DLD1 (cell line): ENCODE data around the gene RAB30.

Experiments
- in situ Hi-C: cut with HindIII; loops from 2 replicates; pipeline ENCODE4 v1.10.0; 2017; ENCODE audit warnings: low sequenced_read_pairs

Gene RAB30

GRCh38 chr11:83070731-83071566 lies 748 bp downstream of the RAB30 start:
- in situ Hi-C loops: no loop called here

DNA sequence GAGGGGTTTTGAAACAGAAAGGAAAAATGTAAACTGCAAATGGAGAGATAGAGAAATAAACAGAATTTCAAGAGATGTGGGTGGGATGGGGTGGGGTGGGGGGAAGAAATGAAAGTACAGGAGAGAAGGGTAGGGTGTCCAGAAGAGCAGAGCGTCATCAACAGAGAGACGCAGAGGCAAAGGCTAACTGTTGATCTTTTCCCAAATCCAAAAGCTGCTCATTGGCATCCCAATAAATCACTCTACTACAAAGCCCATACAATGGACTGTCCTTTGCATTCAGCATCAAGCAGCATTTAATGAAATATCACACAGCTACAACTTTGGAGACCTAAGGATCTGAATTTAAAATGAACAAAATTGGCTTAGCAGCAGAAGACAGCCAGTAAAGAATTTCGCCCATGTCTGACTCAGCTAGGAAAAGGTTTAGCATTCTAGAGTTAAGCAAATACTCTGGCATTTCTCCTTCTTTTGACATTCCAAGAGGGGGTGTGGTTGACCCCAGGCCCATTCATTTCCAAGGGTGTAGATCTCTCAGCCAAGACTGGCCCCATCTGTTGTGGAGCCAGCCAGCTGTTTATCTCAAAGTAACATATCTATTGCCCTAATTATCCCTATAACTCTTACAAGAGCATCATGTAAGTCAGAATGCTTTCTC lies 1.5 kb downstream of the RAB30 start:
- in situ Hi-C loops: no loop called here

DNA sequence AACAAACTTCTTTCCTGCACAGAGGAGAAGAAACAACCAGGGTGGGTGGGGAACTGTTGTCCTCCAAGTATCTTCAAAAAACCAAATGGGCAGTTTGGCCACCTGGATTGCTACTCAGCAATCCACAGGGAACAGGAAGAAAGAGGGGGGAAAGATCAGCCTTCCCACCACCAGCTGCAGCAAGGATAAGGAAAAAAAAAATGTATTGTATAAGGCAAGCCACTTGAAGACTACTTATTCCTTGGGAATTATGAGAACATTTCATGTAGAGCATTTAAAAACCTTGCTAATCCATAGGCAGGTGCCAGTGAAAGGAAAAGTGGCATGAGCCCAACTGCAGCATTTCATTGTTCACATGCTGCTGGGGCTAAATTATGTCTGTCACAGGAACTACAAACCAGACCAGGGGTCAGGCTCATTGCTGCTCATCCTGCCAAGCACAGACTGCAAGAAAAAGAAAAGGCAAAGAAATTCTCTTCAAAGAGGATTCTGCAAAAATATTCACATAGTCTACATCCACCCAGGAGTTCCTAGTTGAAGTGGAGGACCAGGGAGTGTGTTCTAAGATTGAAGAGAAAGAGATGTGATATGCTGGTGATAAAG lies 2.2 kb downstream of the RAB30 start:
- in situ Hi-C loops: no loop called here

- in situ Hi-C loops: no loop called here
These were observed 3.1 kb downstream of the RAB30 start for GRCh38 chr11:83068568-83068967.

DNA sequence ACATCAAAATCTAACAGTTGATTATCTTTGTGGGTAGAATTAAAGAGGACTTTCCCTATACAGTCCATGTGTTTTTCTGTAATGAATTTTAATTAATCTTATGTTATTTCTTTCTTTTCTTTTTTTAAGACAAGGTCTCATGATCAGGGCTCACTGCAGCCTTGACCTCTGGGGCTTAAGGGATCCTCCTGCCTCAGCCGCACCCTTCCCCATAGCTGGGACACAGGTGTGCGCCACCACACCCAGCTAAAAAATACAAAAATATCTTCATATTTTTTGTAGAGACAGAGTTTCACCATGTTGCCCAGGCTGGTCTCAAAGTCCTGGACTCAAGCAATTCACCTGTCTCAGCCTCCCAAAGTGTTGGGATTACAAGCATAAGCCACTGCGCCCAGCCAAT lies 7.7 kb downstream of the RAB30 start:
- in situ Hi-C loops: no loop called here

DNA sequence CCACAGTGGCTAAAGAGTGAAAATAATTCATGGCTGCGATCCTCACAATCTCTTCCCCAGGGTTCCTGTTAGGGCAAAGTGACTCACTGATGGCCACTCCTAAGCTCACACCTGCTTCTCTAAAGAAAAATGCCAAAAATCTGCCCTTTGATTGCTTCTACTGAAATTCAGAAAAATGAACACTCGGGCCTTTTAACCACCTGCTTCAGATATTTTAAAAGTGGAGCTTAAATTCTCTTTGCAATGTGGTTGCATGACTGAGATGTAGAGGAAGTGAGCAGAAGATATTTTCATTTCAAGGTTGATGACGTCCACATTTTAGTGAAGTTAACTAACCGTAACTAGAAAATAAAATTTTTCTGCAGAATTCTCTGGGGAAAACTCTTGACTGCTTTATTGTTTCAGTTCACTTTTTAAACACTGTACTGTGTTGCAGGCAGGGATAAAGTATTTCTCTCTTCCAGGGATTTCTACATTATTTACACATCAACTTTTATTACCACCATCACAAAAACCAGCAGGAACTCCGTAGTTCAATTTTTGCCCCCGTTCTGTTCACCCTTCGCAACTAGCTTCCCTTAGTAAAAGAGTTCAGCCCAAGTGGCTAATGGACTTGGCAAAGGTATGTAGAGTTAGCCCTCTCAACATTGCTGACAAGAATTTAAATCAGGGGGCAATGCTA lies 8.5 kb downstream of the RAB30 start:
- in situ Hi-C loops: no loop called here

- in situ Hi-C loops: no loop called here
These were observed 9.8 kb downstream of the RAB30 start for GRCh38 chr11:83061883-83062282.

DNA sequence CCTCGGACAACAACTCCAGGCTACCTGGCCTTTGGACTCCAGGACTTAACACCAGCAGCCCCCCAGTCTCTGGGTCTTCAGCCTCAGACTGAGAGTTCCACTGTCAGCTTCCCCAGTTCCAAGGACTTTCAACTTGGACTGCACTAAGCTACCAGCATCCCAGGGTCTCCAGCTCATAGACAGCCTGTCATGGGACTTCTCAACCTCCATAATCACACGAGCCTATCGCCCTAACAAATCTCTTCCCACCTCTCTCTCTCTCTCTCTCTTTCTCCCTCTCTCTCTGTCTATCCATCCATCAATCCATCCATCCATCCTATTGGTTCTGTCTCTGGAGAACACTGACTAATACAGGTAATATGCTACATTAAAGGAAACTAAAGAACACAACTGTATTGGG lies 10.7 kb downstream of the RAB30 start:
- in situ Hi-C loops: no loop called here

DNA sequence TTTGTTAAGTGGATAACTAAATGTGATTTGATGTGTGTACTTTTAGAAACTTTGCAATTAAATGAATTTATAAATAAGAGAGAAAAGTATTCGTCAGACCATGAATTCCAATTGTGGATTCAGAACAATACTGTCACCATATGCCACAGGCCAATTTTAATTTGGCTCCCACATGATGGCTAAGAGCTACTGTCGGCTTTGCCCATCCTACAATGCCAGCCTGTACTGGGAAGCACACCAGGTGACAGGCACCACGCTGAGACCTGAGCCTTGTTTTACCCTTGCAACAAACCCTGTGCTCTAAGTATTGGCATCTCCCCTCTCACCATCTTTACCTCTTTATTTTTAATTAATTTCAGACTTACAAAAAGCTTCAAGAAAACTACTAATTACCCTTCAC lies 14.0 kb downstream of the RAB30 start:
- in situ Hi-C loops: no loop called here

DNA sequence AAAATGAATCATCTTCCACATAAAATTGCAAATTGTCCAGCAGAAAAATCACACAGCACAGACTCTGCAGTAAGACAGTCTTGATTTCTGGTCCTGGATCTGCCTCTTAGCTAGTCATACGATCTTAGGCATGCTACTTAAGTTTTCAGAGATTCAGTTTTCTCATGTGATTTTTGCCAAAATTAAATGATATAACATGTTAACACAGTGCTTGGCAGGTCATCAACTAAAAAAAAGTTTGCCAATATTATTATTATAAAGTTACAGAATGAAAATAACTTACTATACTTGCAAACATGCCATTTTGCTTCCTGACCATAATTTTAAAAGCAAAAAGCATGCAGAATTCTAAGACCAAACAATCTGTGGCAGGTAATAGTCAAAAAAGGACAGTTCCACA lies 15.1 kb downstream of the RAB30 start:
- in situ Hi-C loops: no loop called here

DNA sequence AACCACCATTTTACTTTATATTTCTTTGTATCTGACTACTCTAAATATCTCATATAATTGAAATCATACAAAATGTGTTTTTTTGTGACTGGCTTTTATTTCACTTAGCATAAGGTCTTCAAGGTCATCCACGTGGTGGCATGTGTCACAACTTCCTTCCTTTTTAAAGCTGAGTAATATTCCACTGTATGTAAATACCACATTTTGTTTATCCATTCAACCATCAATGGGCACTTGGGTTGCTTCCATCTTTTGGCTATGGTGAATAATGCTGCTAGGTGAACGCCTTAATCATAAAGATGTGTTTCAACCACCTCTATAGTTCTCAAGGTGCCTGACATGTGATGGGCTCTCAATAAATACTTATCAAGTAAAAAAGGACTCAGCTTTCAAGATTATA lies 15.5 kb downstream of the RAB30 start:
- in situ Hi-C loops: no loop called here

DNA sequence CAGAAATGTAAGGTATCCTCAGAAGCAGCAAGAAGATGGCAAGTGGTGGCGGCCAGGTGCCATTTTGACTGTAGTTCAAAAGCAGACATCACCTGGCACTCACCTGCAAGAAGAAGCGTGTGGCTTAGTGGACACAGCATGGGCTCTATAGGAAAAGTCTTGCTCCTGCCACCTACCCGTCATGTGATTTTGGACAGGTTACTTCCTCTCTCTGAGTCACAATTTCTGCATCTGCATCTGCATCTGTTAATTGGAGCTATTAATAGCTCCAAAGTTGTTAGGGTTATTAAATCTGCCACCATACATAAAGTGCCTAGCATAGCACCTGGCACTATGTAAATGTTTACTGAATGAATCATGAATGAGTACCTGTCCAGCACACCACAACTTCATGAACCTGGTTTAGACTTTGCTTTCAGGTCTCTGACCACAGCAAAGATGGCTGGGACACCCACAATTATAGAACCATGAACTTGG lies 16.8 kb downstream of the RAB30 start:
- in situ Hi-C loops: no loop called here

DNA sequence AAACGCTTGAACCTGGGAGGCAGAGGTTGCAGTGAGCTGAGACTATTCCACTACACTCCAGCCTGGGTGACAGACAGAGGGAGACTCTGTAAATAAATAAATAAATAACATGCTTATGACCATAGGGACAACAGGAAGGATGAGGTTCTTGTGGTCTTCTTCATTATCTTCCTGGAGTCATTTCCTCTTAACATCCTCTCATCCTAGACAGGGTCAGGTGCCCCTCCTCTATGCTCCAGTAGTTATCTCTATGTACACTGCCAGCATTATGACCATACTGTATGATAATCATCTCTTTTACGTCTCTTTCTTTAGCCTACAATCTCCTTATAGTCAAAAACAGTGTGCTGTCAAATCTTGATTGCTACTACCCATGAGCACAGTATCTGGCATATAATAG lies 17.7 kb downstream of the RAB30 start:
- in situ Hi-C loops: no loop called here

DNA sequence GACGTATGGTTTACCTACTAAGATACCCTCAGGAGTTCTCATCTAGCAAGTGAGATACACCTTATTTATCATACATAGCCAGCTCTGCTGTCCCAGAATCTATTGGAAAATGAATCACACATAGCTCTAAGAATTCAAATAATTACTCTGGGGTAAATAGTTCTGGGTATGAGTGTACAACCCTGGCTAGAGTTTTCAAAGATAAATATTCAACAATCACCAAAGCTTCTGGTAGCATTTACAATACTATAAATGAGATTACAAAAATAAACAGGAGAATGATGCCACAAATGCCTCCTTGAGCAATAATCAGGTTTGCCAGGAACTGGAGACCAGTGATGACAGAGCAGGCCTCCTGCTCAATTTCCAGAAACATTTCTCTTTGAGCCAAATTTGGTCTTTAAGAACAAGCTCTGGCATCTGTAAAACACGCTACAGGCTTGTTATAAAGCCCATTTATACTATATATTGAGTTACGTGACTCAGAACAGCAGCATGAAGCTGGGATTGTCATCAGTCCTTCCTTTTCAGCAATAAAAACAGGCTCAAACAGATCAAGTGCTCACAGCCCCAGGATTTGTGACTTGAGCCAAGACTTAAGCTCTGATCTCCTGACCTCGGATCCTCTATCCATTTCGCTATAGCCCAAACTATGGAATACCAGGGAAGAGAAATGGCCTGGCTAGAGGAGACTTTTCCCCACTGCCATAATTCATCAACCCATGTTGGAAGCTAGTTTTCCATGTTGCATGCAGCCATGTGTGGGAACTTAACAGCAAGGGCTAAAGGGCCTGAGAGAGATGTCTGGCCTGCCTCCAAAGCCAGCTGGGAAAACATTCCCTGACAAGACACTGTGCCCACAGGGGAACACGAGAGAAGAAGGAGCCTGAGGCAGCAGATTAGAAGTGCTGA lies 19.7 kb downstream of the RAB30 start:
- in situ Hi-C loops: no loop called here

GRCh38 chr11:83047515-83048225 lies 24.0 kb downstream of the RAB30 start:
- in situ Hi-C loops: no loop called here

- in situ Hi-C loops: no loop called here
These were observed 25.0 kb downstream of the RAB30 start for GRCh38 chr11:83046621-83047172.

GRCh38 chr11:83044958-83045712 lies 26.6 kb downstream of the RAB30 start:
- in situ Hi-C loops: no loop called here

- in situ Hi-C loops: no loop called here
These were observed 28.6 kb downstream of the RAB30 start for GRCh38 chr11:83042964-83043711.
